GM12878 (cell line): ENCODE results near the gene ENOX1. TPM values are rescaled to one million over a fixed set of nuclear protein-coding genes. Genes with fewer than 3 reads are reported as not detected.

Experiments
- ATAC-seq: fragments of 200-7000 bp; cut with Tn5 transposase; 3 replicates; pipeline ENCODE4 v1.9.1; 2020; ENCODE audit warnings: mild to moderate bottlenecking, moderate library complexity
- BruUV-seq: library from RNA; stranded (reverse); fragments of 400-500 nt; replicated peaks from 2 replicates; lab custom pipeline; 2021; lab: Mats Ljungman, UMichigan
- CTCF ChIA-PET: fragments of 300-600 bp; sonication (Branson Sonifier 250); formaldehyde crosslinking; extraction: SDS; loops from one replicate; lab custom pipeline; 2021; ENCODE audit warnings: inconsistent platforms; lab: Yijun Ruan, JAX
- POLR2A ChIA-PET: fragments of 350-600 bp; formaldehyde crosslinking; extraction: SDS; loops from one replicate; lab custom pipeline; 2021; ENCODE audit warnings: inconsistent platforms; lab: Charles Lee
- RAD21 ChIA-PET: fragments of 300-600 bp; sonication (Branson Sonifier 250); formaldehyde crosslinking; loops from one replicate; lab custom pipeline; 2023; ENCODE audit warnings: antibody characterized with exemption; ENCODE audit not compliant: unreplicated experiment; lab: Charles Lee
- SMC1A ChIA-PET: fragments of 300-600 bp; sonication (Branson Sonifier 250); formaldehyde crosslinking; loops from one replicate; lab custom pipeline; 2023; ENCODE audit not compliant: unreplicated experiment, uncharacterized antibody; lab: Charles Lee
- DNase-seq: peaks from one replicate; pipeline ENCODE4 v3.0.0-alpha.2; 2011; ENCODE audit warnings: low read depth, low spot score
- FAIRE-seq: peaks from 3 replicates; lab custom pipeline; 2011; peaks lifted over from hg19 to GRCh38; lab: Jason Lieb, UNC
- H2AFZ ChIP-seq: 2 replicates; pipeline ENCODE4 v1.6.0; 2011; ENCODE audit warnings: low read depth, low read length, control low read depth; ENCODE audit not compliant: control insufficient read depth
- H3K27ac ChIP-seq: 2 replicates; pipeline ENCODE4 v1.5.1; 2011; ENCODE audit warnings: control low read depth; ENCODE audit not compliant: control insufficient read depth, insufficient read depth
- H3K27me3 ChIP-seq, 2 experiments: replicated peaks in 1 of 2; 2 replicates each; pipeline versions ENCODE4 v1.6.0 to v1.6.1; 2011; ENCODE audit warnings: low read length in 1 of 2; ENCODE audit not compliant: control insufficient read depth in 2 of 2, insufficient read depth in 2 of 2
- H3K36me3 ChIP-seq, 2 experiments: 2 replicates each; pipeline ENCODE4 v1.5.1; 2011; ENCODE audit warnings: low read length in 1 of 2; ENCODE audit not compliant: control insufficient read depth in 2 of 2, insufficient read depth in 2 of 2
- H3K4me1 ChIP-seq: 2 replicates; pipeline ENCODE4 v1.6.1; 2011; ENCODE audit warnings: mild to moderate bottlenecking, low read length, moderate library complexity, mixed read lengths; ENCODE audit not compliant: control insufficient read depth, insufficient read depth
- H3K4me2 ChIP-seq: 2 replicates; pipeline ENCODE4 v1.6.0; 2011; ENCODE audit warnings: control low read depth; ENCODE audit not compliant: control insufficient read depth, insufficient read depth
- H3K4me3 ChIP-seq: fragments of 200-600 bp; sonication (generic); 2 replicates; pipeline ENCODE4 v1.5.1; 2016
- H3K79me2 ChIP-seq: 2 replicates; pipeline ENCODE4 v1.6.0; 2011; ENCODE audit warnings: low read length; ENCODE audit not compliant: control insufficient read depth, insufficient read depth
- H3K9ac ChIP-seq: 2 replicates; pipeline ENCODE4 v1.8.0; 2011; ENCODE audit warnings: low read length, control low read depth, mixed read lengths; ENCODE audit not compliant: control insufficient read depth, insufficient read depth
- H3K9me3 ChIP-seq: replicated peaks from 3 replicates; pipeline ENCODE4 v1.5.1; 2011; ENCODE audit warnings: mild to moderate bottlenecking, low read length; ENCODE audit not compliant: control insufficient read depth, insufficient read depth
- H4K20me1 ChIP-seq: 2 replicates; pipeline ENCODE4 v1.6.0; 2011; ENCODE audit not compliant: control insufficient read depth, insufficient read depth
- ASH2L ChIP-seq: fragments of 300-600, 200-600 bp; sonication (generic); IDR thresholded peaks from 2 replicates; pipeline ENCODE4 v1.6.1; 2017; ENCODE audit warnings: low read depth, mild to moderate bottlenecking, borderline replicate concordance
- BCL11A ChIP-seq: IDR thresholded peaks from 2 replicates; pipeline ENCODE4 v1.6.1; 2011; ENCODE audit warnings: low read depth, low read length
- ETV6 ChIP-seq, 2 experiments: fragments of 450-650 bp in 1 of 2; IDR thresholded peaks in 1 of 2; conservative IDR thresholded peaks in 1 of 2; 2 replicates each; pipeline ENCODE4 v1.6.1; 2014; ENCODE audit warnings: antibody characterized with exemption in 1 of 2, borderline replicate concordance in 1 of 2, low read depth in 1 of 2, mild to moderate bottlenecking in 1 of 2, moderate library complexity in 1 of 2
- HDAC6 ChIP-seq: fragments of 200-600 bp; sonication (generic); IDR thresholded peaks from one replicate; pipeline ENCODE4 v1.8.0; 2017; ENCODE audit warnings: antibody characterized with exemption; ENCODE audit not compliant: unreplicated experiment
- IRF3 ChIP-seq: fragments of 450-650 bp; IDR thresholded peaks from 2 replicates; pipeline ENCODE4 v1.6.1; 2014; ENCODE audit warnings: mild to moderate bottlenecking
- IRF5 ChIP-seq: fragments of 450-650 bp; IDR thresholded peaks from 2 replicates; pipeline ENCODE4 v1.6.1; 2017; ENCODE audit warnings: borderline replicate concordance
- MEF2B ChIP-seq: fragments of 450-650 bp; IDR thresholded peaks from 2 replicates; pipeline ENCODE4 v1.6.1; 2018; ENCODE audit warnings: mild to moderate bottlenecking, moderate library complexity; ENCODE audit not compliant: partially characterized antibody, poor library complexity, severe bottlenecking
- NFIC ChIP-seq: IDR thresholded peaks from 2 replicates; pipeline ENCODE4 v1.6.1; 2012; ENCODE audit warnings: low read depth, mild to moderate bottlenecking, inconsistent platforms, low read length, moderate library complexity
- REST ChIP-seq: IDR thresholded peaks from 2 replicates; pipeline ENCODE4 v1.6.1; 2012; ENCODE audit warnings: mild to moderate bottlenecking, low read depth, low read length
- TCF3 ChIP-seq: IDR thresholded peaks from 2 replicates; pipeline ENCODE4 v1.6.1; 2012; ENCODE audit warnings: low read depth, mild to moderate bottlenecking, low read length, borderline replicate concordance; ENCODE audit not compliant: insufficient read depth
- ZBED1 ChIP-seq: IDR thresholded peaks from 2 replicates; pipeline ENCODE4 v1.6.1; 2016; ENCODE audit warnings: borderline replicate concordance
- ZNF207 ChIP-seq: fragments of 450-650 bp; IDR thresholded peaks from 2 replicates; pipeline ENCODE4 v1.6.1; 2014; ENCODE audit warnings: antibody characterized with exemption, mild to moderate bottlenecking, borderline replicate concordance
- WGBS: methylation state at CpG from one replicate; pipeline ENCODE4 v1.1.6; 2016; ENCODE audit warnings: low lambda C conversion rate; ENCODE audit not compliant: insufficient replicate concordance, insufficient coverage; ENCODE audit errors: missing lambda C conversion rate; 5-methylcytosine and 5-hydroxymethylcytosine counted together
- in situ Hi-C: fragments of 300-500 bp; cut with MboI; formaldehyde crosslinking; loops from 9 replicates; pipeline ENCODE4 v1.14.3; 2018; ENCODE audit warnings: mixed read lengths
- intact Hi-C: fragments of 100-400 bp; cut with micrococcal nuclease; formaldehyde crosslinking; loops from one replicate; pipeline ENCODE4 v1.14.2; 2022; ENCODE audit not compliant: unreplicated experiment
- polyA plus RNA-seq, 11 experiments: library from polyadenylated mRNA; depleted of rRNA in 4 of 11; unstranded in 6 of 11; stranded (reverse) in 5 of 11; fragments of >200 nt; fragmentation: Nextera tagmentation in 4 of 11; fragmentation: Illumina TruSeq in 1 of 11; extraction: Ambion mirVana in 4 of 11; extraction: Trizol in 1 of 11; gene quantifications; 1 replicate in 1 of 11; 2 replicates in 10 of 11; pipeline versions ENCODE4 v1.2.1 to v1.2.3, GENCODE V29; 2011 to 2016; ENCODE audit warnings: inconsistent platforms in 2 of 11, missing spikeins in 2 of 11, low read depth in 1 of 11
- total RNA-seq, 4 experiments: library from RNA; depleted of rRNA in 3 of 4; stranded (reverse); fragments of >200 nt in 3 of 4; fragmentation: Illumina TruSeq in 1 of 4; extraction: Trizol in 1 of 4; gene quantifications; 2 replicates each; pipeline versions ENCODE4 v1.2.1 to v1.2.3, GENCODE V29; 2013 to 2021

Gene ENOX1
- total and polyA plus RNA-seq, 10 of the 15 experiments (the other 5 are each of a cell fraction or from before 2014, with no cell fraction given): 0.11 to 0.26 (median 0.15) TPM

GRCh38 chr13:43214124-43214523 lies 572.6 kb downstream of the ENOX1 start:
- FAIRE-seq (no peak), DNase-seq (no peak), ATAC-seq (no peak)
- no peak overlapping the region for H2AFZ ChIP-seq
- H3K9me3 ChIP-seq: no peaks in the 10 kb centered on the region
- ChIA-PET SMC1A (interaction anchor here (0.7 kb wide), 1 partner anchor 201 kb away, joined by 3 read pairs; no protein-coding TSS in a partner anchor), POLR2A (no interaction called here), RAD21 (no interaction called here), CTCF (interaction anchor here (0.6 kb wide), 1 partner anchor 26 kb away, joined by 4 read pairs; no protein-coding TSS in a partner anchor)
- H3K27ac ChIP-seq: no peak overlapping the region
- H3K4me1 ChIP-seq: no peaks in the 10 kb centered on the region
- TF ChIP-seq BCL11A (no peak), NFIC (no peak), ZBED1 (no peak), HDAC6 (no peak), IRF3 (no peak), TCF3 (no peak), ASH2L (no peak)
- no peak overlapping the region for H3K4me2 ChIP-seq
- intact Hi-C loops (no loop called here), in situ Hi-C loops (no loop called here)
- no peak overlapping the region for H3K4me3 ChIP-seq
- BruUV-seq: no TSS peak
- H4K20me1 ChIP-seq: no peaks in the 10 kb centered on the region
- H3K36me3 ChIP-seq: no peaks in the 10 kb centered on the region
- H3K9ac ChIP-seq: no peak overlapping the region
- 37% methylated on average over 4 of the region's 4 CpGs for WGBS
- H3K27me3 ChIP-seq: no peaks in the 10 kb centered on the region
- no peaks in the 10 kb centered on the region for H3K79me2 ChIP-seq

GRCh38 chr13:43206838-43207237 lies 579.9 kb downstream of the ENOX1 start:
- Histone ChIP-seq H3K4me3 (no peak overlapping the region), H3K9me3 (no peaks in the 10 kb centered on the region; the same call in 2 of the 3 replicates), H3K27me3 (no peaks in the 10 kb centered on the region; a peak in 2 of 4 replicates), H3K9ac (no peak overlapping the region), H3K36me3 (no peaks in the 10 kb centered on the region), H3K27ac (no peak overlapping the region), H3K79me2 (no peaks in the 10 kb centered on the region), H3K4me2 (no peak overlapping the region), H2AFZ (no peak overlapping the region), H3K4me1 (no peaks in the 10 kb centered on the region), H4K20me1 (no peaks in the 10 kb centered on the region)
- RAD21 ChIA-PET: no interaction called here
- CTCF ChIA-PET: interaction anchor here (1.1 kb wide), 1 partner anchor 19 kb away, joined by 3 read pairs; no protein-coding TSS in a partner anchor
- SMC1A ChIA-PET: no interaction called here
- ATAC-seq: no peak
- in situ Hi-C loops: no loop called here
- no peak for DNase-seq
- no TSS peak for BruUV-seq
- FAIRE-seq: no peak
- intact Hi-C loops: no loop called here
- POLR2A ChIA-PET: no interaction called here
- TF ChIP-seq MEF2B (no peak), ZNF207 (no peak), REST (no peak), IRF5 (no peak), ETV6 (conservative IDR thresholded peaks at IDR 0.05 in 1 of 2, IDR thresholded peaks at IDR 0.05 in 1 of 2; ENCODE audit: borderline replicate concordance in 1 of 2, low read depth in 1 of 2) (no peak)
